GM23338 (cell line): ENCODE results near the gene SCYGR2.

ENCODE experiments used
- CREB1 ChIP-seq: fragments of 250-450 bp; sonication (Bioruptor Pico); IDR thresholded peaks from 2 replicates; pipeline ENCODE4 v1.5.0; 2020; ENCODE audit warnings: low read depth, mild to moderate bottlenecking, moderate library complexity
- CTCF ChIP-seq, 2 experiments: fragments of 200-600 bp in 1 of 2; sonication (generic) in 1 of 2; conservative IDR thresholded peaks; 2 replicates each; pipeline versions ENCODE4 v1.5.1 to v1.6.1; 2016 to 2017; ENCODE audit warnings: antibody characterized with exemption in 2 of 2, low read depth in 2 of 2, mild to moderate bottlenecking in 2 of 2, moderate library complexity in 1 of 2
- EZH2 ChIP-seq: fragments of 200-600 bp; sonication (generic); IDR thresholded peaks from one replicate; pipeline ENCODE4 v1.8.0; 2017; ENCODE audit warnings: antibody characterized with exemption, mild to moderate bottlenecking, low read depth; ENCODE audit not compliant: unreplicated experiment
- EZH2phosphoT487 ChIP-seq: fragments of 200-600 bp; sonication (generic); IDR thresholded peaks from one replicate; pipeline ENCODE4 v1.8.1; 2018; ENCODE audit warnings: antibody characterized with exemption; ENCODE audit not compliant: unreplicated experiment
- JUNB ChIP-seq: IDR thresholded peaks from one replicate; pipeline ENCODE4 v1.6.1; 2016; ENCODE audit warnings: antibody characterized with exemption; ENCODE audit not compliant: unreplicated experiment
- POLR2AphosphoS5 ChIP-seq: IDR thresholded peaks from 2 replicates; pipeline ENCODE4 v1.6.1; 2016; ENCODE audit warnings: antibody characterized with exemption, low read depth
- REST ChIP-seq: IDR thresholded peaks from one replicate; pipeline ENCODE4 v1.6.1; 2018; ENCODE audit warnings: antibody characterized with exemption; ENCODE audit not compliant: unreplicated experiment

- TF ChIP-seq CTCF (conservative IDR thresholded peaks at IDR 0.05; ENCODE audit: low read depth in 2 of 2), result no peak
- TF ChIP-seq EZH2phosphoT487, result no peak
- TF ChIP-seq EZH2, result no peak
- no peak for TF ChIP-seq POLR2AphosphoS5
- no peak for TF ChIP-seq REST
- TF ChIP-seq CREB1 (CRISPR knock-in tag), result no peak
- TF ChIP-seq JUNB, result no peak
Measured at GRCh38 chr2:227616631-227617030, 17.9 kb downstream of the SCYGR2 start.
